ENCODE measurements around the gene BFSP2. TPM values are rescaled to one million over a fixed set of nuclear protein-coding genes. Genes with fewer than 3 reads are reported as not detected.

Gene BFSP2
- polyA plus RNA-seq, 1 experiment = not detected

DNA sequence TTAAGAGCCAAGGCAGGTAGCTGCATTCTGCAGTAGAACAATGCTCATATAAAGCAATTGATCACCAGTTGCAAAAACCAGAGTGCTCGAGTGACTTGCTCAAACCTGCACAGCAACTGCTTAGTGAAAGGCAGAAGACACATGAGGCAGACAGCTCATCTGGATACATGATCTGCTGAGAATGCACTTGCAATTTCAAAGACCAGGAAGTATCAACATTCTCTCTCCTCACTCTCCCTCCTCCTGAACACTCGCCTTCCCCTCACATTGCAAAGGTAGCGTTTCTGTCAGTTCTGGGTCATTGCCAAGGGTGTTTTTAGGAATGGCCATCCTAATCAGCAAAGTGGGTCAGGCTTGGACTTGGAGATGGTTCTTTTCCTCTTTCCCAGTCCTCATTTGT is 61.0 kb downstream of the BFSP2 start:
- no peak for DNase-seq (ENCODE audit: low read depth)
- TF ChIP-seq, protein P1, sequence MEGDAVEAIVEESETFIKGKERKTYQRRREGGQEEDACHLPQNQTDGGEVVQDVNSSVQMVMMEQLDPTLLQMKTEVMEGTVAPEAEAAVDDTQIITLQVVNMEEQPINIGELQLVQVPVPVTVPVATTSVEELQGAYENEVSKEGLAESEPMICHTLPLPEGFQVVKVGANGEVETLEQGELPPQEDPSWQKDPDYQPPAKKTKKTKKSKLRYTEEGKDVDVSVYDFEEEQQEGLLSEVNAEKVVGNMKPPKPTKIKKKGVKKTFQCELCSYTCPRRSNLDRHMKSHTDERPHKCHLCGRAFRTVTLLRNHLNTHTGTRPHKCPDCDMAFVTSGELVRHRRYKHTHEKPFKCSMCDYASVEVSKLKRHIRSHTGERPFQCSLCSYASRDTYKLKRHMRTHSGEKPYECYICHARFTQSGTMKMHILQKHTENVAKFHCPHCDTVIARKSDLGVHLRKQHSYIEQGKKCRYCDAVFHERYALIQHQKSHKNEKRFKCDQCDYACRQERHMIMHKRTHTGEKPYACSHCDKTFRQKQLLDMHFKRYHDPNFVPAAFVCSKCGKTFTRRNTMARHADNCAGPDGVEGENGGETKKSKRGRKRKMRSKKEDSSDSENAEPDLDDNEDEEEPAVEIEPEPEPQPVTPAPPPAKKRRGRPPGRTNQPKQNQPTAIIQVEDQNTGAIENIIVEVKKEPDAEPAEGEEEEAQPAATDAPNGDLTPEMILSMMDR (IDR thresholded peaks at IDR 0.05; ENCODE audit: insufficient read depth, low read depth, low read length) = no peak
- no peak overlapping the region for H3K4me3 ChIP-seq (ENCODE audit: low read depth, low read length)
- no peaks in the 10 kb centered on the region for H3K27me3 ChIP-seq (ENCODE audit: control insufficient read depth, insufficient read depth, low read length)
- no peaks in the 10 kb centered on the region for H3K36me3 ChIP-seq (ENCODE audit: control insufficient read depth, insufficient read depth, low read length)
- ChIA-PET POLR2A (no interaction called here), CTCF (no interaction called here)

DNA sequence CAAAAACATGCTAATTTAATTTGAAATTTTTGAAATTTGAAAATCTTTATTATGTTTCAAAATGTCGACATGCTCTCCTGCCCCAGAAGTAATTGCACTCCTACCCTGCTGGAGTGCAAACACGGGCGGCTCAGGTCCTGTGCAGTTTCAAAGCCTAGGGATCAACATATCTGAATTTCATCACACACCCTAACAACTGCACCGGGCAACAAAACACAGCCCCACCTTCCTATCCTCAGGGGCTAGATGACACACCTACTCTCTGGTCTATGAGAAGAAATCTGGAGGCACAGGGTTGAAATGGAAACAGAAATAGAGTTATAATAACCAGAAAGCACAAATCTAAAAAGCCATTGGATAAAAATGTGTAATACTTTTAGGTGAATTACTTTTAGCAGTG is 61.4 kb downstream of the BFSP2 start:
- no peaks in the 10 kb centered on the region for H3K27me3 ChIP-seq (ENCODE audit: control insufficient read depth, insufficient read depth, low read length)
- TF ChIP-seq, protein P1 (IDR thresholded peaks at IDR 0.05; ENCODE audit: insufficient read depth, low read depth, low read length) = no peak
- H3K36me3 ChIP-seq (ENCODE audit: control insufficient read depth, insufficient read depth, low read length) = no peaks in the 10 kb centered on the region
- CTCF ChIA-PET = interaction anchor here (1.0 kb wide), 1 partner anchor 29 kb away, joined by 3 read pairs; no protein-coding TSS in a partner anchor
- no peak overlapping the region for H3K4me3 ChIP-seq (ENCODE audit: low read depth, low read length)
- DNase-seq (ENCODE audit: low read depth) = no peak
- POLR2A ChIA-PET = no interaction called here

DNA sequence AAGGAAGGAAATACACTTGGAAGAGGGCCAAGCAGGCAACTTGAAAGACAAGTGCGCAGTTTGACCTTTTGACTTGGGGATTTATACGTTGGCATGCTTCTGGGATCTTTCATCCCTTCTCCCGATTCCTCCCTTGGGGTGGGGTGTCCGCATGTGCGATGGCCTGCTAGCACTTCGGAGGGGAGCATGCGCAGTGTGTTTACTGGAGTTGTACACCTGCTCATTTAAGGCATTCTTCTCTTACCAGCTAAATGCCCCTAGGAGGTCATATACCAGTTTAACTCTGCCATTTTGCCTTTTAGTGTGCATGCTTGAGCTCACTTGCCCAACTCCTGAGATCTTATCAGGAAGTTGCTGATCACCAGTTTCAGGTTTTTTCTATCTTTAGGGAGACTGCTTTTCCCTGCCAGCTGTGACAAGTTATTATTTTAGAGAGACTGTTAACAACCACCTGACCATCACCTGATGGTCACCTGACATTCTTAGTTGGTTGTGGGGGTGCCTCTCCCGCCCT is 63.5 kb downstream of the BFSP2 start:
- Histone ChIP-seq H3K36me3 (ENCODE audit: control insufficient read depth, insufficient read depth, low read length) (no peaks in the 10 kb centered on the region), H3K27me3 (ENCODE audit: control insufficient read depth, insufficient read depth, low read length) (no peaks in the 10 kb centered on the region; the same call in 1 of the 2 replicates), H3K4me3 (ENCODE audit: low read depth, low read length) (no peak overlapping the region)
- ChIA-PET POLR2A (no interaction called here), CTCF (interaction anchor here (0.7 to 2.7 kb wide), 5 partner anchors 10 to 737 kb away, joined by 3 to 17 read pairs (median 4); partner anchors contain the start of gene CDV3)
- TF ChIP-seq, protein P1 (IDR thresholded peaks at IDR 0.05; ENCODE audit: insufficient read depth, low read depth, low read length) = no peak
- no peak for DNase-seq (ENCODE audit: low read depth)

DNA sequence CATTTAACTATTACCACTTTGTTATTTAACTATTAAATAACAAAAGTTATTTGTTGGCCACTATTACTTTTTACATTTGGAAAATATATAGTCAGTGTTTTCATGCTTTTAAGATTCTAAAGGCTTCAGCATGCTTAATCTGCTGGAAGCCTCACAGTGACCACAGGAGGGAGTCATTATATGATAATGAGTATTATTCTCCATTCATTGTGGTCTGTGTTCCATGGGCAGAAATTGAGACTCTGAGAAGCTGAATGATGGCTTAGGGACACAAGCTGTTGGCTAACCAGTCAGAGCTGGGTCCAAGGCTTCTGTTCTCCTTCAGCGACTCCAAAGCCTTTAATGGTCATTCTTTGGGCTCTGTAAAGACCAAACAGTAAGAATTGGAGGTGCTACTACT is 64.7 kb downstream of the BFSP2 start:
- Histone ChIP-seq H3K27me3 (ENCODE audit: control insufficient read depth, insufficient read depth, low read length) (no peaks in the 10 kb centered on the region; the same call in 1 of the 2 replicates), H3K4me3 (ENCODE audit: low read depth, low read length) (no peak overlapping the region), H3K36me3 (ENCODE audit: control insufficient read depth, insufficient read depth, low read length) (no peaks in the 10 kb centered on the region)
- POLR2A ChIA-PET = no interaction called here
- TF ChIP-seq, protein P1 (IDR thresholded peaks at IDR 0.05; ENCODE audit: insufficient read depth, low read depth, low read length) = peak; percentile 58
- CTCF ChIA-PET = interaction anchor here (0.7 to 2.7 kb wide), 10 partner anchors 8 to 197 kb away, joined by 3 to 17 read pairs (median 3); partner anchors contain the start of genes CDV3 and TOPBP1
- no peak for DNase-seq (ENCODE audit: low read depth)

DNA sequence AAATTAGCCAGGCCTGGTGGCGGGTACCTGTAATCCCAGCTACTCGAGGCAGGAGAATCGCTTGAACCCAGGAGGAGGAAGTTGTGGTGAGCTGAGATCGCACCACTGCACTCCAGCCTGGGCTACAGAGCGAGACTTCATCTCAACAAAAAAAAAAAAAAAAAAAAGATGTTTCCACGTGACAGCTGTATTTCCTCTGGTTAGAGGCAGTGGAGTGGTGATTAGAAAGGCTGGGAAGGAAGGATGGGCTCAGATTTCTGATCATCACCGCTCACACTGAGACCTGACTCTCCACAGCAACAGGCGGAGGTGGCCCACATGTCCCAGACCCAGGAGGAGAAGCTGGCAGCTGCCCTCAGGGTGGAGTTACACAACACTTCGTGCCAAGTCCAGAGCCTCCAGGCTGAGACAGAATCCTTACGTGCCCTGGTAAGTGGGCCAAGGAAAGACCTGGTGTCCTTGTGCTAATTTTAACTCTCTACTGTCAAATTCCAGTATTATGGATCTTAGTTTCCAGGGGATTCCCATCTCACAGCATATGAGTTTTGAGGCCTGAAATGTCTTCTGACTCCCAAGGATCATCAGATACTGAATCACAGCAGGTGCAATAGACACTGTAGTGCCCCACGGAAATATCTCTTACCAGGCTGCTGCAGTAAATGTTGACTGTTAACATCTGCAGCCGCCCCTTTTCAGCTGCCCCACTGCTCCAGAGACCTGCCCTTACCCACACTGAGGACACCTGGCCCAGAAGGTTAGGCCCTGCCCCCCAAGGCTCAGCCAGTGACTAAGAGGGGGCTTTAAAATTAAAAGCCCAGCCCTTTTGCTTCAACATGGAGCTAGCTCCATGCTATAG is 66.9 kb downstream of the BFSP2 start:
- H3K4me3 ChIP-seq (ENCODE audit: low read depth, low read length) = no peak overlapping the region
- POLR2A ChIA-PET = no interaction called here
- no peaks in the 10 kb centered on the region; the same call in 1 of the 2 replicates for H3K27me3 ChIP-seq (ENCODE audit: control insufficient read depth, insufficient read depth, low read length)
- H3K36me3 ChIP-seq (ENCODE audit: control insufficient read depth, insufficient read depth, low read length) = no peaks in the 10 kb centered on the region
- DNase-seq (ENCODE audit: low read depth) = no peak
- CTCF ChIA-PET = interaction anchor here (1.1 to 2.5 kb wide), 2 partner anchors 13 to 112 kb away, joined by 4 to 8 read pairs; no protein-coding TSS in a partner anchor
- TF ChIP-seq, protein P1 (IDR thresholded peaks at IDR 0.05; ENCODE audit: insufficient read depth, low read depth, low read length) = no peak

Data from BJ (cell line).